Ectodermal cell (in vitro differentiated cells): ENCODE data around the gene CSGALNACT2. TPM values are rescaled to one million over a fixed set of nuclear protein-coding genes. Genes with fewer than 3 reads are reported as not detected.
"Not testable (repeated sequence)": the region's sequence is repeated elsewhere in the genome, so short reads cannot be mapped to it uniquely, and the experiment has no call there.

Experiments used
- H3K27ac ChIP-seq: 2 replicates; pipeline ENCODE4 v1.7.0; 2013; ENCODE audit warnings: mild to moderate bottlenecking, low read depth, low read length; ENCODE audit not compliant: insufficient read depth, poor library complexity, severe bottlenecking
- H3K27me3 ChIP-seq: 2 replicates; pipeline ENCODE4 v1.7.0; 2013; ENCODE audit warnings: mild to moderate bottlenecking, low read length; ENCODE audit not compliant: insufficient read depth, control insufficient read depth, poor library complexity, severe bottlenecking
- H3K36me3 ChIP-seq: one replicate; pipeline ENCODE4 v1.7.0; 2013; ENCODE audit warnings: low read length; ENCODE audit not compliant: control insufficient read depth, insufficient read depth
- H3K4me1 ChIP-seq: one replicate; pipeline ENCODE4 v1.7.0; 2013; ENCODE audit warnings: low read length; ENCODE audit not compliant: control insufficient read depth, insufficient read depth
- H3K4me3 ChIP-seq: 2 replicates; pipeline ENCODE4 v1.7.0; 2013; ENCODE audit warnings: low read depth, low read length, control low read depth; ENCODE audit not compliant: insufficient read depth
- H3K9me3 ChIP-seq: 2 replicates; pipeline ENCODE4 v1.7.0; 2013; ENCODE audit warnings: mild to moderate bottlenecking, low read length, moderate library complexity; ENCODE audit not compliant: control insufficient read depth
- WGBS, 2 experiments: methylation state at CpG; one replicate each; pipeline ENCODE4 v1.1.7; 2013; ENCODE audit warnings: missing lambda C conversion rate in 2 of 2; 5-methylcytosine and 5-hydroxymethylcytosine counted together
- polyA plus RNA-seq, 4 experiments: library from polyadenylated mRNA; stranded (reverse); fragments of 50-300 nt; gene quantifications; one replicate each; pipeline ENCODE4 v1.2.3, GENCODE V29; 2013

CSGALNACT2 gene
- polyA plus RNA-seq (2013, experiment 1 of 4) = 11.5 TPM
- polyA plus RNA-seq (2013, experiment 2 of 4) = 10.9 TPM
- 8.2 TPM for polyA plus RNA-seq (2013, experiment 3 of 4)
- polyA plus RNA-seq (2013, experiment 4 of 4) = 10.3 TPM

- H3K27ac ChIP-seq = peak within 1 kb of the TSS; percentile 76
- 0 to 1% methylated on average over 91 to 93 of the region's 93 CpGs for WGBS, 2 experiments
- H3K9me3 ChIP-seq = no peaks in the 10 kb centered on the region
- H3K4me3 ChIP-seq = peak within 1 kb of the TSS; percentile 97
- no peaks in the 10 kb centered on the region for H3K4me1 ChIP-seq
- H3K36me3 ChIP-seq = no peaks in the 10 kb centered on the region
- peaks cover 11% of the 10 kb centered on the region for H3K27me3 ChIP-seq
Measured at GRCh38 chr10:43138021-43138756, at the start of gene CSGALNACT2. CSGALNACT2 (plus strand) TSS chr10:43138445; CDS start chr10:43155150, 16,705 bp downstream.

- H3K27me3 ChIP-seq = no peaks in the 10 kb centered on the region
- 89 to 92% methylated on average over 10 of the region's 10 CpGs for WGBS, 2 experiments
- no peaks in the 10 kb centered on the region for H3K36me3 ChIP-seq
- peaks cover 5% of the 10 kb centered on the region for H3K4me1 ChIP-seq
- no peak overlapping the region for H3K27ac ChIP-seq
- no peak overlapping the region for H3K4me3 ChIP-seq
- H3K9me3 ChIP-seq = no peaks in the 10 kb centered on the region
Measured at GRCh38 chr10:43089519-43089918, 48.7 kb upstream of the CSGALNACT2 start.

DNA sequence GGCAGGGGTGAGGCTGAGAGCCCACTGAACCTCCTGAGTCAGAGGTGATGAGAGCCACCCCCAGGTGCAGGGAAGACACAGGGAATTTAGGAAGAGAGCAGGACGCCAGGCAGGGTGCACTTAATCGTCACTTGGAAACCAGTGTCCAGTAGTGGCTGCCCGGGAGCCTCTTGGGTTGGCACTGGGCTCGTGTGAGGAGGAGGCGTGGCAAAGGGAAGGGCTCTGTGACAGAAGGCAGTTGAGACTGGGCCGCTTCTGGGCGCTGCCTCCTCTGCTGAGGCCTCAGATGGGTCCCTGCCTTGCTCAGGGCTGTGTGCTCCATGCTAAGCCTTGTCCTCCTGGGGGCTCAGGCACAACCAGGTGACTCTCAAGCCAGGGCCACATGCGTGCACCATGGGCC lies 48.1 kb upstream of the CSGALNACT2 start:
- no peaks in the 10 kb centered on the region for H3K9me3 ChIP-seq
- no peak overlapping the region for H3K4me3 ChIP-seq
- H3K27me3 ChIP-seq = no peaks in the 10 kb centered on the region
- 90 to 92% methylated on average over 8 of the region's 8 CpGs for WGBS, 2 experiments
- no peaks in the 10 kb centered on the region for H3K36me3 ChIP-seq
- H3K4me1 ChIP-seq = peaks cover 5% of the 10 kb centered on the region
- H3K27ac ChIP-seq = no peak overlapping the region

GRCh38 chr10:43090664-43091063 lies 47.6 kb upstream of the CSGALNACT2 start:
- Histone ChIP-seq H3K36me3 (no peaks in the 10 kb centered on the region), H3K27me3 (no peaks in the 10 kb centered on the region), H3K9me3 (no peaks in the 10 kb centered on the region), H3K27ac (no peak overlapping the region), H3K4me3 (no peak overlapping the region), H3K4me1 (peaks cover 5% of the 10 kb centered on the region)
- 93 to 96% methylated on average over 10 of the region's 10 CpGs for WGBS, 2 experiments

- 89 to 91% methylated on average over 3 of the region's 3 CpGs for WGBS, 2 experiments
- H3K4me3 ChIP-seq = no peak overlapping the region
Measured at GRCh38 chr10:43091846-43092245, 46.4 kb upstream of the CSGALNACT2 start.

DNA sequence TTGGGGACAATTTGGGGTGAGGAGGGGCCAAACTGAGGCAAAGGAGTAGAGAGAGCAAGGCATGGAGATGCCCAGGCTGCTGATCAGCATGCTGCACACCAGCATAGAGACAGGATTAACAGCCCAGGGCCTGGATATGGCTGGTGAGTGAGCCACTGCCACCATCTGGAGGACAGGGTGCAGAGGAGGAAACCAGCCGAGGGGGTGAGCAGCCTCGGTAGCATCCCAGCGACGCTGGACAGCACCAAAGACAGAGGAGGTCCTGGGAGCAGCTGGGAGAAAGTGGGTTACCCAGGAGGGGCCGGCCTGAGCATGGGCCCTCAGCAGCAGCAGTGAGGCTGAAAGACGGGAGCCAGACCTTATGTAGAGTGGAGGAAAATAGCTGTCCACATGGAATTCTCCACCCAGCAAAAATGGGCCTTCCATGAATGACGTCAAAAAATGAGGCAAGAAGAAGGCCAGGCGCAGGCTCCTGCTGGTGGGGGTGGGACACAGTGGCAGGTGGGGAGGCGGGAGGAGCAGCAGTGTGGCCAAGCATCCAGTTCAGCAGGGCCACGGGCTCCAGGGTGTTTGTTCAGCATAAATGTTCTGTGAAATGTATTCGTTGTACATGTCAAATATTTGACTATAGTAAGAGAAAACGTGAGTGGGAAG lies 44.7 kb upstream of the CSGALNACT2 start:
- H3K36me3 ChIP-seq = no peaks in the 10 kb centered on the region
- no peaks in the 10 kb centered on the region for H3K9me3 ChIP-seq
- H3K4me1 ChIP-seq = peaks cover 4% of the 10 kb centered on the region
- H3K27me3 ChIP-seq = no peaks in the 10 kb centered on the region
- H3K27ac ChIP-seq = no peak overlapping the region
- WGBS, 2 experiments = 57 to 61% methylated on average over 12 of the region's 12 CpGs
- H3K4me3 ChIP-seq = no peak overlapping the region

More at GRCh38 chr10:43091846-43092245, 46.4 kb upstream of the CSGALNACT2 start:
- no peak overlapping the region for H3K27ac ChIP-seq
- H3K36me3 ChIP-seq = no peaks in the 10 kb centered on the region
- no peaks in the 10 kb centered on the region for H3K27me3 ChIP-seq
- H3K9me3 ChIP-seq = no peaks in the 10 kb centered on the region
- H3K4me1 ChIP-seq = peaks cover 5% of the 10 kb centered on the region

- H3K27me3 ChIP-seq = no peaks in the 10 kb centered on the region
- WGBS, 2 experiments = 86 to 88% methylated on average over 9 of the region's 9 CpGs
- no peaks in the 10 kb centered on the region for H3K9me3 ChIP-seq
- H3K4me1 ChIP-seq = no peaks in the 10 kb centered on the region
- H3K36me3 ChIP-seq = no peaks in the 10 kb centered on the region
- no peak overlapping the region for H3K27ac ChIP-seq
- H3K4me3 ChIP-seq = no peak overlapping the region
Measured at GRCh38 chr10:43094085-43094484, 44.2 kb upstream of the CSGALNACT2 start.

DNA sequence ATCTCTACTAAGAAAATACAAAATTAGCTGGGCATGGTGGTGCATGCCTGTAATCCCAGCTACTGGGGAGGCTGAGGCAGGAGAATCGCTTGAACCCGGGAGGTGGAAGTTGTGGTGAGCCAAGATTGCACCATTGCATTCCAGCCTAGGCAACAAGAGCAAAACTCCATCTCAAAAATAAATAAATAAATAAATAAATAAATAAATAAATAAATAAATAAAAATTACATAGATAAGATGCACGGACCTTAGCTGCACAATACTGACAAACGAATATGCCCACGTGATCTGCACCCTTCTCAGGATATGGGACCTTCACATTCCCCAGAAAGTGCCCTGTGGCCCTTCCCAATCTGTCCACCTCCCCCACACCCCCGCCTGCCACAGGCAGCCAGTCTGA lies 38.9 kb upstream of the CSGALNACT2 start:
- not testable (repeated sequence) for H3K36me3 ChIP-seq, H3K9me3 ChIP-seq, H3K4me1 ChIP-seq, H3K27ac ChIP-seq, H3K27me3 ChIP-seq, H3K4me3 ChIP-seq
- WGBS, 2 experiments = 92 to 96% methylated on average over 6 of the region's 6 CpGs

GRCh38 chr10:43099928-43100327 lies 38.3 kb upstream of the CSGALNACT2 start:
- 92 to 99% methylated on average over 3 to 4 of the region's 4 CpGs for WGBS, 2 experiments

GRCh38 chr10:43100366-43100765 lies 37.9 kb upstream of the CSGALNACT2 start:
- Histone ChIP-seq H3K4me1 (no peaks in the 10 kb centered on the region), H3K4me3 (no peak overlapping the region), H3K9me3 (no peaks in the 10 kb centered on the region), H3K27me3 (peaks cover 19% of the 10 kb centered on the region), H3K36me3 (no peaks in the 10 kb centered on the region), H3K27ac (no peak overlapping the region)
- WGBS, 2 experiments = 94 to 96% methylated on average over 16 to 17 of the region's 17 CpGs

More at GRCh38 chr10:43099928-43100327, 38.3 kb upstream of the CSGALNACT2 start:
- H3K36me3 ChIP-seq = no peaks in the 10 kb centered on the region
- peaks cover 15% of the 10 kb centered on the region for H3K27me3 ChIP-seq
- no peak overlapping the region for H3K27ac ChIP-seq
- H3K4me1 ChIP-seq = no peaks in the 10 kb centered on the region
- no peaks in the 10 kb centered on the region for H3K9me3 ChIP-seq
- no peak overlapping the region for H3K4me3 ChIP-seq
